Measurements from ENCODE around the gene GRN. TPM values are rescaled to one million over a fixed set of nuclear protein-coding genes. Genes with fewer than 3 reads are reported as not detected.
"Not testable (repeated sequence)": the region's sequence is repeated elsewhere in the genome, so short reads cannot be mapped to it uniquely, and the experiment has no call there.

The GRN gene
- polyA plus RNA-seq, 1 donor: 469 TPM

DNA sequence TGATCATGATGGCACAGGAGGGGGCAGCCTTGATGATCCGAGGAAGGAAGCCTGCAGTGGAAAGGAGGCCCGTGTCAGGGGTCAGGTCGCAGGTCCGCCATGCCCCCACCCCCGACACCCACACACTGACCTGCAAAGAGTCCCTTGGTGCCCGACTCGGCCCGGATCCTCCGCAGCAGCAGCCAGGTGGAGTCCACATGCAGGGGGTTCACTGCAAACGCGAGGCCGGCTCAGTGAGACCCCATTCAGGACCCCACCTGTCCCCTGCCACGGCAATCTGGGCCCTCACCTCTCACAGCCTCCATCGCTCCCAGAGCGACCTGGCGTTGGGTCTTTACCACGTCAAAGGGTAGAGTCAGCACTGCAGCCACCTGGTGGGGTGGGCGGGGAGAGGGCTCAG lies 25.0 kb upstream of the GRN start:
- peaks cover 28% of the 10 kb centered on the region for H3K27me3 ChIP-seq (ENCODE audit: control insufficient read depth, insufficient read depth, low read length)
- H3K4me3 ChIP-seq (ENCODE audit: low read length): no peak overlapping the region
- whole genome bisulfite sequencing (ENCODE audit: insufficient coverage, low lambda C conversion rate): no CpG with 5 or more reads among the region's 18 CpGs
- no peak for DNase-seq
- H3K27ac ChIP-seq (ENCODE audit: low read length): no peak overlapping the region
- peaks cover 3% of the 10 kb centered on the region for H3K9me3 ChIP-seq (ENCODE audit: control insufficient read depth, low read depth, low read length)
- H3K36me3 ChIP-seq (ENCODE audit: control insufficient read depth, insufficient read depth, low read length): peaks cover 33% of the 10 kb centered on the region
- peaks cover 15% of the 10 kb centered on the region for H3K4me1 ChIP-seq (ENCODE audit: control insufficient read depth, insufficient read depth, low read length)

DNA sequence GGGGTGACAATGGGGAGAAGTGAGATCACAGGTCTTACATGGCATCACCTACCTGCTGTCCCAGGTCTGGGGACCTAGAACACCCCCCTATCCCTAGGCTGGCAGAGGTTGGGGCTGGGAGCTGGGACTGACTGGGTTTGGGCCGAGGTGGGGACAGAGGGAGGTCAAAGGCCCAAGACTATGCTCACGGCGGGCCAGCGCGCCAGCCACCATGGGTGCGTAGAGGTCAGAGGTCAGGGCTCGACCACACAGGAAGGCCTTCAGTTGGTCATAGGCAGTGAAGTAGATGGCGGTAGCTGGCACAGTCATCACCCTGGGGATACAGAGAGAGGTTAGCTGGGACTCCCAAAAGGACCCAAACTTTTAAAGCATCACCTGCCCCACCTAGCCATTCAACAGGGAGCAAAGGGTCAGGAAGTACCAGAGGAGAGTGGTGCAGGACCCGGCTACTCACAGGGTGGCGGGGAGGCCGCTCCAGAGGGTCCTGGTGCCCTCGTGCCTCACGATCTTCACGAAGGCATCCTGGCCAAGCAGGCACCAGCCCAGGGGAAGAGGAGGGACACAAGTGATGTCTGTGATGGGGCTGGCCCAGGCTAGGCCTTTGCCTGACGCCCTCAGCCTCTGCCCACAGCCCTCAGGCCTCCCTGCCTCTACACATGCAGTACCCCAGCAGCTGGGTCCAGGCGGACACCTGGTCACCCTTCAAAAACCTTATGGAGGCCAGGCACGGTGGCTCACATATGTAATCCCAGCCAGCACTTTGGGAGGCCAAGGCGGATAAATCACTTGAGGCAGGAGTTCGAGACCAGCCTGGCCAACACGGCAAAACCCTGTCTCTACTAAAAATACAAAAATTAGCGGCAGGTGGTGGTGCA lies 23.6 kb upstream of the GRN start:
- H3K4me1 ChIP-seq (ENCODE audit: control insufficient read depth, insufficient read depth, low read length): peaks cover 18% of the 10 kb centered on the region
- peaks cover 3% of the 10 kb centered on the region for H3K9me3 ChIP-seq (ENCODE audit: control insufficient read depth, low read depth, low read length)
- no peak overlapping the region for H3K27ac ChIP-seq (ENCODE audit: low read length)
- peaks cover 33% of the 10 kb centered on the region for H3K36me3 ChIP-seq (ENCODE audit: control insufficient read depth, insufficient read depth, low read length)
- DNase-seq: no peak
- peaks cover 15% of the 10 kb centered on the region for H3K27me3 ChIP-seq (ENCODE audit: control insufficient read depth, insufficient read depth, low read length)
- WGBS (ENCODE audit: insufficient coverage, low lambda C conversion rate): no CpG with 5 or more reads among the region's 21 CpGs
- H3K4me3 ChIP-seq (ENCODE audit: low read length): no peak overlapping the region

DNA sequence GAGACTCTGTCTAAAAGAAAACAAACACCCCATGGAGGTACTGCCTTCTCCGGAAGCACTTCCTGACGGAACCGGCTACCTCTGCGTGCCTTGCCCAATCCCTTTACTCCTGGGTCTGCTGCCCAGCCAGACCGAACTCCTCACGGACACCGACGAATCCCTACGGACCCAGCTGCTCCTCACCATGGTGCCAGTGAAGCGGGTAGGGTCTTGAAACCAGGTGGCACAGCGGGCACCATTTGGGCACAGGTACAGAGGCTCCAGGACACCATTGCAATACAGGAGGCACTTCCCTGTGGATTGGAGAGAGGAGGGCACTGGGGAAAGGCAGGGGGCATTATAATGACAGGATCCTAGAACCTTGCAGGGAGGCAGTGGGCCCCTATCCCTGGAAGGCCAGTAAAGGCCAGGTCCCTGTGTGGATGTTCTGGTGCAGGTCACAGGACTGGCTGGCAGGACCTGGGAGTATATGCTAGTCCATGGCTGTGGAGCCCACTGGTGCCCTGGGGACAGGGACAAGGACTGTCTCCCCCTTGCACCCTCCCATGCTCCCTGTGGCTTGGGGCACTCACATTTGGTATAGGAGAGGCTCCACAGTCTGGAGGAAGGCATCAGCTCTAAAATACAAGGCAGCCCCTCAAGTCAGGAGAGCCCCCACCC lies 22.7 kb upstream of the GRN start:
- peaks cover 18% of the 10 kb centered on the region for H3K4me1 ChIP-seq (ENCODE audit: control insufficient read depth, insufficient read depth, low read length)
- no peak overlapping the region for H3K27ac ChIP-seq (ENCODE audit: low read length)
- H3K4me3 ChIP-seq (ENCODE audit: low read length): no peak overlapping the region
- peaks cover 3% of the 10 kb centered on the region for H3K9me3 ChIP-seq (ENCODE audit: control insufficient read depth, low read depth, low read length)
- H3K27me3 ChIP-seq (ENCODE audit: control insufficient read depth, insufficient read depth, low read length): peaks cover 6% of the 10 kb centered on the region
- WGBS (ENCODE audit: insufficient coverage, low lambda C conversion rate): no CpG with 5 or more reads among the region's 11 CpGs
- H3K36me3 ChIP-seq (ENCODE audit: control insufficient read depth, insufficient read depth, low read length): peaks cover 33% of the 10 kb centered on the region
- no peak for DNase-seq

DNA sequence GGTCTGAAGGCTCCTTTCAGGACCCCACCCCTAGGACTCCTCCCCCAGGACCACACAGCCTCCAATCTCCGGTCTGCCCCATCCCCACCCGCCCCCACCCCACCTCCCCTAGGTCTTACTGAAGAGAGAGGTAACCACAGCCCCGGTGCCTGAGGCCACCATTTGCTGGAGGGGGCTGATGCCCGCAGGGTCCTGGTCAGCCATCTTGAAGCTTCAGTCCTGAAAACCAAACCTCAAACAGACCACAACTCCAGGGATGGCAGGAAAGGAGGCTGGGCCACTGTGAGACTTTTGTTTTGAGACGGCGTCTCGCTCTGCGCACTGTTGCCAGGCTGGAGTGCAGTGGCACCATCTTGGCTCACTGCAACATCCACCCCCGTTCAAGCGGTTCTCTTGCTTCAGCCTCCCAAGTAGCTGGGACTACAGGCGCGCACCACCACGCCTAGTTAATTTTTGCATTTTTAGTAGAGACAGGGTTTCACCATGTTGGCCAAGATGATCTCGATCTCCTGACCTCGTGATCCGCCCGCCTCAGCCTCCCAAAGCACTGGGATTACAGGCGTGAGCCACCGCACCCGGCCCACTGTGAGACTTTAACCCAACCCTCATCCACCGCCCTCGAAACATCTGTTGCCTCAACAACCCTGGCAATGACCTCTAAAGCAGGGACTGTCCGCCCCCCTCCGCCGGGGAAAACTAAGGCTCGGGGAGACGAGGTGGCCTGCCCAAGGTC lies 21.6 kb upstream of the GRN start:
- peaks cover 33% of the 10 kb centered on the region for H3K36me3 ChIP-seq (ENCODE audit: control insufficient read depth, insufficient read depth, low read length)
- H3K9me3 ChIP-seq (ENCODE audit: control insufficient read depth, low read depth, low read length): peaks cover 3% of the 10 kb centered on the region
- no peaks in the 10 kb centered on the region for H3K27me3 ChIP-seq (ENCODE audit: control insufficient read depth, insufficient read depth, low read length)
- no peak overlapping the region for H3K27ac ChIP-seq (ENCODE audit: low read length)
- peak overlapping the region; percentile 90 for H3K4me3 ChIP-seq (ENCODE audit: low read length)
- WGBS (ENCODE audit: insufficient coverage, low lambda C conversion rate): no CpG with 5 or more reads among the region's 27 CpGs
- no peak for DNase-seq
- H3K4me1 ChIP-seq (ENCODE audit: control insufficient read depth, insufficient read depth, low read length): peaks cover 18% of the 10 kb centered on the region

DNA sequence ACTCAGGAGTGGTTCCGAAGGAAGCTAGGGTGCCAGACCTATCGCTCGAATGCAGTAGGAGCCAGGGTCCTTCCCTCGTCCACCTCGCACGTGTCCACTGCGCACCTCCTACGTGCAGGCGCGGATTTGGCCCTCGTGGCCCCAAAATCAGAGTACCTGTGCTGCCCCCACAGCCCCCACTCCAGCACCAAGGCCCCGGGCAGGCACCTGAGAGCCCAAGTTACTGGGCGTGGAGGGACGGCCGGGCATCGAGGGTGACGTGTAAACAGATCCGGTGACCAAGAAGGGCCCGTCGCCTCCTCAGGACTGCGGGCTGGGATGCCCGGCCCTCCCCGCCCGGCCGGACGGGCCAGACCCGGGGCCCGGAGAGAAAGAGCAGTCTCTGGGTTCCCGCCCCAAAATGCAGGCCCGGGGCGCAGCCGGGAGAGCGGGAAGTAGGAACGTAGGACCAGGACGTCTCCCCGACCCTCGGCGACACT lies 21.0 kb upstream of the GRN start:
- H3K9me3 ChIP-seq (ENCODE audit: control insufficient read depth, low read depth, low read length): peaks cover 3% of the 10 kb centered on the region
- H3K36me3 ChIP-seq (ENCODE audit: control insufficient read depth, insufficient read depth, low read length): peaks cover 33% of the 10 kb centered on the region
- peak overlapping the region; percentile 54 for H3K27ac ChIP-seq (ENCODE audit: low read length)
- peak in 1 of 2 donors; percentile 46 for DNase-seq
- peak overlapping the region; percentile 90 for H3K4me3 ChIP-seq (ENCODE audit: low read length)
- peaks cover 18% of the 10 kb centered on the region for H3K4me1 ChIP-seq (ENCODE audit: control insufficient read depth, insufficient read depth, low read length)
- no peaks in the 10 kb centered on the region for H3K27me3 ChIP-seq (ENCODE audit: control insufficient read depth, insufficient read depth, low read length)
- whole genome bisulfite sequencing (ENCODE audit: insufficient coverage, low lambda C conversion rate): no CpG with 5 or more reads among the region's 38 CpGs

DNA sequence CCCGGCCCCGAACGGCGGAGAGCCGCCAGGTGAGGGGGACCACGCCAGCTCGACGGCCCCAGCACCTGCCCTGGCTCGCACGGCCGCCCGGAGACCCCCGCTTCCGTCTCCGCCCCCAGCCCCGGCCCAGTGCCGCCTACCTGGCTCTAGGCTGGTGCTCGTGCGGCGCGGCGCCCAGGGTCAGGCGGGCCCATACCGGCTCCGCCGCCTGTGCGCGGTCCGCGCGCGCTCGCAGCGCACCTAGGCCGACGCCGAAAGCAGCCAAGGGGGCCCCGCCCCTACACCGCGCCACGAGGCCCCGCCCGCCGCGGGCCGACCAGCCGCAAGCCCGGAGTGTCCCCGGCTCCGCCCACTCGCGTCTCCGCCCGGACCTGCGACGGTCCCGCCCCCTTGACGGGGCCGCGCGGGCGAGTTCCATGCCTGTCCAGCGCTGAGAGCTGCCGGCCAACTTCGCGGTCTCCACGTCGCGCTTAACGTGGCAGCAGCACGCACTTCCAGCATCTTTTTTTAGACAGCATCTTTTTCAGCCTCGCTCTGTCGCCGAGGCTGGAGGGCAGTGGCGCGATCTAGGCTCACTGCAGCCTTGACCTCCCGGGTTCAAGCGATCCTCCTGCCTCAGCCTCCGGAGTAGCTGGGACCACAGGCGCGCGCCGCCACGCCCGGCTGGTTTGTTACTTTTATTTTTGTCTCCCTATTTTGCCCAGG lies 20.4 kb upstream of the GRN start, which contains the start of gene SLC25A39:
TSS of gene SLC25A39 (minus strand) at position 253 of the 705 bp plus-strand sequence. CDS start 1,261 bp downstream, outside the sequence.
- Histone ChIP-seq H3K9me3 (ENCODE audit: control insufficient read depth, low read depth, low read length) (peaks cover 3% of the 10 kb centered on the region), H3K4me3 (ENCODE audit: low read length) (peak within 1 kb of the TSS; percentile 90), H3K4me1 (ENCODE audit: control insufficient read depth, insufficient read depth, low read length) (peaks cover 18% of the 10 kb centered on the region), H3K27me3 (ENCODE audit: control insufficient read depth, insufficient read depth, low read length) (no peaks in the 10 kb centered on the region), H3K36me3 (ENCODE audit: control insufficient read depth, insufficient read depth, low read length) (peaks cover 27% of the 10 kb centered on the region), H3K27ac (ENCODE audit: low read length) (peak within 1 kb of the TSS; percentile 89)
- DNase-seq: peak; percentile 94 to 97
- no CpG with 5 or more reads among the region's 85 CpGs for WGBS (ENCODE audit: insufficient coverage, low lambda C conversion rate)

DNA sequence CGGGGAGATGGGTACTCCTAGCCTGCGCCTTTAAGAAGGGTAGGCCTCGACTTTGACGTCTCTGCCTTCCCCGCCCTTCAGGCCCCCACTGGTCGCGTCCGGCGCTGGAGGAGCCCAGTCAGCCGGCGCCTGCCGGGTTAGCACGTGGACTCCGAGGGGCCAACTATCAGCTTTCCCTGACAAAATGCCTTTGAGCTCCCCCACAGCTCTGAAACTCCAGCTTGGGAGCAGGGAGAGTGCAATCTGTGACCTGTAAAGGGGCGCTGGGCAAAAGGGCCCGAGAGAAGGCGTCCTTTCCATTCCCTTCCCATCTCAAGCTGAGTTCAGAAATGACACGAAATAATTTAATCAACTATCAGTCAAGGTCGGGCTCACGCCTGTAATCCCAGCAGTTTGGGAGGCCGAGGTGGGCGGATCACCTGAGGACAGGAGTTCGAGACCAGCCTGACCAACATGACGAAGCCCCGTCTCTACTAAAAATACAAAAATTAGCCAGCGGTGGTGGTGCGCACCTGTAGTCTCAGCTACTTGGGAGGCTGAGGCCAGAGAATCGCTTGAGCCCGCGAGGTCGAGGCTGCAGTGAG lies 18.1 kb upstream of the GRN start:
- Histone ChIP-seq H3K4me3 (ENCODE audit: low read length) (peak overlapping the region; percentile 5), H3K36me3 (ENCODE audit: control insufficient read depth, insufficient read depth, low read length) (peaks cover 6% of the 10 kb centered on the region), H3K4me1 (ENCODE audit: control insufficient read depth, insufficient read depth, low read length) (peaks cover 18% of the 10 kb centered on the region), H3K27ac (ENCODE audit: low read length) (no peak overlapping the region), H3K27me3 (ENCODE audit: control insufficient read depth, insufficient read depth, low read length) (no peaks in the 10 kb centered on the region), H3K9me3 (ENCODE audit: control insufficient read depth, low read depth, low read length) (peaks cover 3% of the 10 kb centered on the region)
- 0% methylated on average over 2 of the region's 31 CpGs for WGBS (ENCODE audit: insufficient coverage, low lambda C conversion rate)
- peak; percentile 96 to 98 for DNase-seq

DNA sequence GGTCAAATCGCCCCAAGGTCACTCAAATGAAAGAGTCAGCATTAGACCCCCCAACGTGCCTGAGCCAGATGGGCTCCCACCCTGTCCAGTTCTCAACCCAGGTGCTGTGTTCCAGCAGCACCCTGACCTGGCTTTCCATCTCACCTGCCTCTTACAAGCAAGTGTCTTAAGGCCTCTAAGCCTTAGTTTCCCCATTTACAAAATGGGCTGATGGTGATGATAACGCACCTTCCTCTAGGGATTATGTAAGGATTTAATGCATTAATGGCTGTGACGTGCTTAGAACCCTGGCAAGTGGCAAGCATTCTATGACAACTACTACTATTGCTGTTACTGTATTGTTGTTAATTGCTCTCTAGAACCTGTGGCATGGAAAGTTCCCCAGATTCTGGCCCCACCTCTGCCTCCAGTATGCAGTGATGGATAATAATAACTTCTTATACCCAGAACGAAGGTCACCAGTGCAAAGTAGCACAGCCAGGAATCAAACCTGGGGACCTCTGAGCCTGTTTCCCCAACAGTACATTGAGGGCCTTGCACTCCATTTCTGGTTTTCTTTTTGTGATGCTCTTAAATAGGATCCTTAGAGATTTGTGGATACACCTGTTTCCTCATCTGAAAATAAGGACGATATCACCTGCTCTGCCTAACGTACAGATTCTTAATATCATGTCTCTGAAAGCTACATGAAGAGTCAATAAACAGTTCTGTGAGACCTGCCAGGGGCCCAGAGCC lies 17.2 kb upstream of the GRN start:
- H3K4me1 ChIP-seq (ENCODE audit: control insufficient read depth, insufficient read depth, low read length): peaks cover 18% of the 10 kb centered on the region
- WGBS (ENCODE audit: insufficient coverage, low lambda C conversion rate): 80% methylated on average over 1 of the region's 7 CpGs

DNA sequence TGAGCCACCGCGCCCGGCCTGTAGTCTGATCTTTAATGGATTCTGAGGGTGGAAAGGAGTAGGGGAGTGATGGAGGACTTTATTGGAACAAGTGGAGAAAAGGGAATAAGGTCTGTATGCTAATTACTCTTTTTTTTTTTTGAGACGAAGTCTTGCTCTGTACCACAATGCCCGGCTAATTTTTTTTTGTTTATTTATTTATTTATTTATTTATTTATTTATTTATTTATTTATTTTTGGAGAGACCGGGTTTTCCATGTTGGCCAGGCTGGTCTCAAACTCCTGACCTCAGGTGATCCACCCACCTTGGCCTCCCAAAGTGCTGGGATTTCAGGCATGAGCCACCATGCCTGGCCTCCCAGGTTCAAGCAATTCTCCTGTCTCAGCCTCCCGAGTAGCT lies 15.6 kb upstream of the GRN start:
- H3K27ac ChIP-seq (ENCODE audit: low read length); H3K27me3 ChIP-seq (ENCODE audit: control insufficient read depth, insufficient read depth, low read length); H3K36me3 ChIP-seq (ENCODE audit: control insufficient read depth, insufficient read depth, low read length); H3K9me3 ChIP-seq (ENCODE audit: control insufficient read depth, low read depth, low read length); DNase-seq; H3K4me3 ChIP-seq (ENCODE audit: low read length): not testable (repeated sequence)
- peaks cover 10% of the 10 kb centered on the region for H3K4me1 ChIP-seq (ENCODE audit: control insufficient read depth, insufficient read depth, low read length)
- 100% methylated on average over 2 of the region's 7 CpGs for WGBS (ENCODE audit: insufficient coverage, low lambda C conversion rate)

More for the DNA sequence above, 17.2 kb upstream of the GRN start:
- Histone ChIP-seq H3K27me3 (ENCODE audit: control insufficient read depth, insufficient read depth, low read length) (no peaks in the 10 kb centered on the region), H3K4me3 (ENCODE audit: low read length) (no peak overlapping the region), H3K27ac (ENCODE audit: low read length) (no peak overlapping the region), H3K9me3 (ENCODE audit: control insufficient read depth, low read depth, low read length) (peaks cover 3% of the 10 kb centered on the region), H3K36me3 (ENCODE audit: control insufficient read depth, insufficient read depth, low read length) (no peaks in the 10 kb centered on the region)
- DNase-seq: no peak

Measured in large intestine (tissue), 3 donors.